EH (cell line): ENCODE data around the gene PRKCA.
"Not testable (repeated sequence)": the region's sequence is repeated elsewhere in the genome, so short reads cannot be mapped to it uniquely, and the experiment has no call there.

ENCODE experiments used
- DNase-seq: peaks from one replicate; pipeline ENCODE4 v3.0.0-alpha.2; 2015; ENCODE audit warnings: low read depth

Gene PRKCA

GRCh38 chr17:66466106-66466820, 163.8 kb downstream of the PRKCA start:
- DNase-seq: no peak

- DNase-seq: peak; percentile 99
Observed at GRCh38 chr17:66466840-66467367, 164.5 kb downstream of the PRKCA start.

GRCh38 chr17:66467766-66468165, 165.4 kb downstream of the PRKCA start:
- DNase-seq: peak; percentile 56

GRCh38 chr17:66468241-66469087, 166.1 kb downstream of the PRKCA start:
- DNase-seq: peak; percentile 50

GRCh38 chr17:66469088-66469442, 166.7 kb downstream of the PRKCA start:
- DNase-seq: peak; percentile 28

GRCh38 chr17:66469461-66469860, 167.0 kb downstream of the PRKCA start:
- DNase-seq: no peak

GRCh38 chr17:66469890-66470289, 167.5 kb downstream of the PRKCA start:
- peak; percentile 45 for DNase-seq

GRCh38 chr17:66472123-66472522, 169.7 kb downstream of the PRKCA start:
- DNase-seq: no peak

- no peak for DNase-seq
Observed at GRCh38 chr17:66474258-66474657, 171.8 kb downstream of the PRKCA start.

- no peak for DNase-seq
Observed at GRCh38 chr17:66474806-66475497, 172.5 kb downstream of the PRKCA start.

- no peak for DNase-seq
Observed at GRCh38 chr17:66476014-66476413, 173.6 kb downstream of the PRKCA start.

GRCh38 chr17:66477615-66478283, 175.3 kb downstream of the PRKCA start:
- no peak for DNase-seq

GRCh38 chr17:66479230-66479889, 176.9 kb downstream of the PRKCA start:
- DNase-seq: not testable (repeated sequence)

- DNase-seq: no peak
Observed at GRCh38 chr17:66480243-66480642, 177.8 kb downstream of the PRKCA start.

- no peak for DNase-seq
Observed at GRCh38 chr17:66480802-66481201, 178.4 kb downstream of the PRKCA start.

- DNase-seq: no peak
Observed at GRCh38 chr17:66481271-66481670, 178.9 kb downstream of the PRKCA start.

- DNase-seq: no peak
Observed at GRCh38 chr17:66483906-66484305, 181.5 kb downstream of the PRKCA start.

GRCh38 chr17:66485309-66485947, 183.0 kb downstream of the PRKCA start:
- no peak for DNase-seq

- DNase-seq: no peak
Observed at GRCh38 chr17:66487121-66487520, 184.7 kb downstream of the PRKCA start.

- no peak for DNase-seq
Observed at GRCh38 chr17:66487981-66488468, 185.6 kb downstream of the PRKCA start.

GRCh38 chr17:66488864-66489263, 186.5 kb downstream of the PRKCA start:
- no peak for DNase-seq
